CD4-positive, alpha-beta T cell treated with Interleukin-6 for 4 hours (primary cell): Measurements from ENCODE around the gene TCF19.

Source experiments
- DNase-seq: peaks from one replicate; pipeline ENCODE4 v3.0.0-alpha.2; 2020; ENCODE audit warnings: mixed read lengths

TCF19 gene

GRCh38 chr6:31128093-31128676, 30.2 kb upstream of the TCF19 start:
- DNase-seq, result peak; percentile 82

- DNase-seq, result no peak
Observed at GRCh38 chr6:31129130-31129529, 29.3 kb upstream of the TCF19 start.

- no peak for DNase-seq
Observed at GRCh38 chr6:31130751-31131150, 27.6 kb upstream of the TCF19 start.

GRCh38 chr6:31131595-31131994, 26.8 kb upstream of the TCF19 start:
- no peak for DNase-seq

GRCh38 chr6:31132806-31133205, 25.6 kb upstream of the TCF19 start:
- no peak for DNase-seq

GRCh38 chr6:31135710-31136109, 22.7 kb upstream of the TCF19 start:
- no peak for DNase-seq

- no peak for DNase-seq
Observed at GRCh38 chr6:31138982-31139381, 19.4 kb upstream of the TCF19 start, which contains the start of gene PSORS1C2. Gene PSORS1C2 (minus strand): TSS chr6:31139066. CDS start chr6:31139026, 40 bp downstream.

GRCh38 chr6:31139599-31139998, 18.8 kb upstream of the TCF19 start:
- no peak for DNase-seq

GRCh38 chr6:31140643-31141042, 17.7 kb upstream of the TCF19 start:
- DNase-seq, result no peak

- no peak for DNase-seq
Observed at GRCh38 chr6:31142361-31142761, 16.0 kb upstream of the TCF19 start.

GRCh38 chr6:31143148-31143547, 15.2 kb upstream of the TCF19 start:
- DNase-seq, result no peak

GRCh38 chr6:31144296-31144969, 14.0 kb upstream of the TCF19 start:
- DNase-seq, result no peak

GRCh38 chr6:31144970-31145340, 13.4 kb upstream of the TCF19 start:
- DNase-seq, result no peak

- DNase-seq, result no peak
Observed at GRCh38 chr6:31145386-31145785, 13.0 kb upstream of the TCF19 start.

GRCh38 chr6:31149827-31150447, 8.5 kb upstream of the TCF19 start:
- DNase-seq, result no peak

- DNase-seq, result no peak
Observed at GRCh38 chr6:31152781-31153180, 5.6 kb upstream of the TCF19 start.

- DNase-seq, result no peak
Observed at GRCh38 chr6:31154436-31154835, 4.0 kb upstream of the TCF19 start.

GRCh38 chr6:31156641-31157040, 1.7 kb upstream of the TCF19 start:
- DNase-seq, result no peak

- DNase-seq, result no peak
Observed at GRCh38 chr6:31157513-31158139, 763 bp upstream of the TCF19 start, which contains the start of gene CCHCR1. Gene CCHCR1 (minus strand): TSS chr6:31157802. CDS start chr6:31157600, 202 bp downstream.

- DNase-seq, result peak; percentile 25
Observed at GRCh38 chr6:31158863-31159855, 770 bp downstream of the TCF19 start.

GRCh38 chr6:31161216-31162126, 3.1 kb downstream of the TCF19 start:
- no peak for DNase-seq
